Upper lobe of right lung (tissue), 1 donor: ENCODE data around the gene IER2. TPM values are rescaled to one million over a fixed set of nuclear protein-coding genes. Genes with fewer than 3 reads are reported as not detected.

Experiments
- ATAC-seq: fragments of 200-7000 bp; cut with Tn5 transposase; one replicate; pipeline ENCODE4 v1.9.1; 2020; ENCODE audit warnings: mild to moderate bottlenecking, moderate library complexity
- DNase-seq: peaks from one replicate; pipeline ENCODE4 v3.0.0-alpha.2; 2020
- H3K27ac ChIP-seq: fragments of 200-600 bp; one replicate; pipeline ENCODE4 v1.8.0; 2022
- H3K27me3 ChIP-seq: fragments of 200-600 bp; one replicate; pipeline ENCODE4 v1.8.0; 2022; ENCODE audit warnings: mild to moderate bottlenecking
- H3K36me3 ChIP-seq: fragments of 200-600 bp; one replicate; pipeline ENCODE4 v1.8.0; 2022
- H3K4me1 ChIP-seq: fragments of 200-600 bp; one replicate; pipeline ENCODE4 v1.8.0; 2022
- H3K4me3 ChIP-seq: fragments of 200-600 bp; one replicate; pipeline ENCODE4 v1.8.0; 2022; ENCODE audit warnings: mild to moderate bottlenecking
- H3K9me3 ChIP-seq: fragments of 200-600 bp; one replicate; pipeline ENCODE4 v1.8.0; 2022
- intact Hi-C: fragments of 100-400 bp; cut with DNase I; formaldehyde crosslinking; loops from one replicate; pipeline ENCODE4 v1.11.0; 2022
- total RNA-seq: library from RNA; stranded (reverse); fragmentation: NEBNext Ultra II Directional; extraction: Animal tissue kit (Norgen Biotek cat#: 25700); gene quantifications from one replicate; pipeline ENCODE4 v1.2.1, GENCODE V29; 2021
- TF ChIP-seq, protein P1 (sequence below): fragments of 200-600 bp; IDR thresholded peaks from one replicate; pipeline ENCODE4 v1.8.0; 2022; ENCODE audit warnings: antibody characterized with exemption
- donor health status: DM: no; HTN: yes; CAD: no; lungs with severe emphysema.

Gene IER2
- total RNA-seq, 1 donor from 2014 or later = 104 TPM

DNA sequence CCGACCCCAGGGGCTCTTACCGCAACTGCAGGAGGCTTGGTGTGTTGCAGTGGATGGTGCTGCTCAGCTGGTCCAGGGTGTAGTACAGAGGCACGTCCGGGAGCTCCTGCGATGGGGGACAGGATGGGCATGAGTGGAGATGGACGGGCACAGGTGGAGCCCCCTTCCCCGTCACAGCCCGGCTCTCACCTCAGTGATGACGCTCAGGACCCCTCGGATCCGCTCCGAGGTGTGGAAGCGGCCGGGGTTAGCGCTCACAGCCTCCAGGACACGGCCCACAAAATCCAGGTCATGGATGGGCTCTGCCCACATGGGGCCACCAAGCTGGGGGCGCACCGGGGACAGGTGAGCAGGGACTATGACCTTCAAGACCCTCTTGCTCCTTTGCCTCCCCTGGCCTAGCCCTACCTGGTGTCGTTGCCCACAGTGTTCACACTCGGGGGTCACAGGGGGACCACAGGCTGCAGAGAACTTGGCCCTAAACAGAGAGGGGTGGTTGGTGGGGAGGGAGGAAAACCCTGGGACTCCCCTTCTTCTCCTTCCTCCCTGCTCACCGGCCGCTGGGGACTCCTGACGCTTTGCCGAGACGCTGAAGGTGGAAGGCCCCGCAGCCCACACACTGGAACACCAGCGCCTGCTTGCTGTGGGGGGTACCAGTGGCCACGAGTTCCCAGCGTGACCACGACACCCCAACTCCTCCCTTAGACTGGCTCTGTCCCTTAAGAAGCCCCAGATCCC is 40.7 kb upstream of the IER2 start:
- TF ChIP-seq, protein P1, sequence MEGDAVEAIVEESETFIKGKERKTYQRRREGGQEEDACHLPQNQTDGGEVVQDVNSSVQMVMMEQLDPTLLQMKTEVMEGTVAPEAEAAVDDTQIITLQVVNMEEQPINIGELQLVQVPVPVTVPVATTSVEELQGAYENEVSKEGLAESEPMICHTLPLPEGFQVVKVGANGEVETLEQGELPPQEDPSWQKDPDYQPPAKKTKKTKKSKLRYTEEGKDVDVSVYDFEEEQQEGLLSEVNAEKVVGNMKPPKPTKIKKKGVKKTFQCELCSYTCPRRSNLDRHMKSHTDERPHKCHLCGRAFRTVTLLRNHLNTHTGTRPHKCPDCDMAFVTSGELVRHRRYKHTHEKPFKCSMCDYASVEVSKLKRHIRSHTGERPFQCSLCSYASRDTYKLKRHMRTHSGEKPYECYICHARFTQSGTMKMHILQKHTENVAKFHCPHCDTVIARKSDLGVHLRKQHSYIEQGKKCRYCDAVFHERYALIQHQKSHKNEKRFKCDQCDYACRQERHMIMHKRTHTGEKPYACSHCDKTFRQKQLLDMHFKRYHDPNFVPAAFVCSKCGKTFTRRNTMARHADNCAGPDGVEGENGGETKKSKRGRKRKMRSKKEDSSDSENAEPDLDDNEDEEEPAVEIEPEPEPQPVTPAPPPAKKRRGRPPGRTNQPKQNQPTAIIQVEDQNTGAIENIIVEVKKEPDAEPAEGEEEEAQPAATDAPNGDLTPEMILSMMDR = no peak
- Histone ChIP-seq H3K27ac (no peak overlapping the region), H3K9me3 (no peaks in the 10 kb centered on the region), H3K36me3 (peaks cover 40% of the 10 kb centered on the region), H3K4me1 (peaks cover 3% of the 10 kb centered on the region), H3K27me3 (no peaks in the 10 kb centered on the region), H3K4me3 (no peak overlapping the region)
- ATAC-seq (no peak), DNase-seq (no peak)
- intact Hi-C loops = no loop called here

DNA sequence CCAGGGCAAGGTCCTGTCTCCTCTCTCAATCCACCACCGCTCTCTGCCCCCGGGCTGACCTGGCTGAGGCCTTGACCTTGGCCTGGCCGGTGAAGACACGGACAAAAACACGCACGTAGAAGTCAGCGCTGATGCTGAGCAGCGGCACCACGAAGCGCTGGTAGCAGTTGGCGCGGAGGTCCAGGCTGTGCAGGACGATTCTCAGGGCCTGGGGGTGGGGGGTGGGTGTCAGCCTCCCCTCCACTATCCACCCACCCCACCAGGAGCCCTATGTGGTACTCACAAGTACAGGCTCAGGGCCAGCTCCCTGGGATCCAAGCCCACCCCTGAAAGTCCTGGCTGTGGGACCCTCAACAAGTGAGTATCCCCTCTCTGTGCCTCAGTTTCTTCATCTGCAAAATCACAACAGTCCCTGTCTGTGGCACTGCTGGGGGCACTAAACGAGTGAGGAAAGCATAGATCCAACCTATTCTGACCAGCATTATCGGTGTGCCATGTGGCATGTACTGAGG is 40.1 kb upstream of the IER2 start:
- Histone ChIP-seq H3K27me3 (no peaks in the 10 kb centered on the region), H3K9me3 (no peaks in the 10 kb centered on the region), H3K4me1 (no peaks in the 10 kb centered on the region), H3K27ac (no peak overlapping the region), H3K4me3 (no peak overlapping the region), H3K36me3 (peaks cover 46% of the 10 kb centered on the region)
- ATAC-seq = no peak
- TF ChIP-seq, protein P1 = no peak
- intact Hi-C loops = no loop called here
- no peak for DNase-seq

DNA sequence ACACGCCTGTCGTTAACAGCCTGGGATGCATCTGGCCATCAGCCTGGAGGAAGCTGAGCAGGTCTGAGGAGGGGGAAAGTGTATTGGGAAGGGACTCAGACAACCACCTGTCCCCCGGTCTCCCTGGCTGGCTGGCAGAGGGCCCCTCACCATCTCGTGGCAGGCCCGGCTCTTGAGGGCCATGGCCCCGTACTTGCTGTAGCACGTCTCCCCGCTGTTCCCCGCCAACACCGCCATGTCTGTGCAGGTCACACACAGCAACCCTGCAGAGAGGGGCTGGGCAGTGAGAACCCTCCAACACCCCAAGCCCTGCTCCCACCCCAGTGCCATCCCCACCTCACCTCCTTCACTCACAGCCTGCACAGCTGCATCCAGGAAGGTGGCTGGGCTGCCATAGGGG is 37.7 kb upstream of the IER2 start:
- Histone ChIP-seq H3K9me3 (no peaks in the 10 kb centered on the region), H3K4me1 (peaks cover 12% of the 10 kb centered on the region), H3K27ac (no peak overlapping the region), H3K27me3 (no peaks in the 10 kb centered on the region), H3K4me3 (no peak overlapping the region), H3K36me3 (peaks cover 42% of the 10 kb centered on the region)
- intact Hi-C loops = no loop called here
- no peak for ATAC-seq
- TF ChIP-seq, protein P1 = no peak
- no peak for DNase-seq

DNA sequence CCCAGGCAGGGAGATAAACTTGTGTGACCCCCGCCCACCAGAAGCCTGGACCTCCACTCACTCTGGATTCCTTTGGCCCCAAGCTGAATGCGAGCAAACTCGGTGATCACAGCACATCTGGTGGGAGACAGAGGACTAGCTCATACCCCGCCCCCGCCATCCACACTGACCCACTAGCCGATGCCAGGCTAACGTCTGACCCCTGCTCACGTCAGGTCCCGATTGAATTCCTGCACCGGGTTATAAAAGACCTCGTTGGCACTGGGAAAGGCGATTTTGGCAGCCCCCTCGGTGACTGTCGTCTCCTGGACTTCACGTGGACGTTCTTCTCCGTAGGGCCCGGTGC is 34.3 kb upstream of the IER2 start:
- Histone ChIP-seq H3K9me3 (no peaks in the 10 kb centered on the region), H3K36me3 (peaks cover 28% of the 10 kb centered on the region), H3K27me3 (no peaks in the 10 kb centered on the region), H3K4me3 (peak overlapping the region; percentile 92), H3K4me1 (peaks cover 35% of the 10 kb centered on the region), H3K27ac (peak overlapping the region; percentile 68)
- no peak for DNase-seq
- intact Hi-C loops = no loop called here
- TF ChIP-seq, protein P1 = no peak
- ATAC-seq = no peak

DNA sequence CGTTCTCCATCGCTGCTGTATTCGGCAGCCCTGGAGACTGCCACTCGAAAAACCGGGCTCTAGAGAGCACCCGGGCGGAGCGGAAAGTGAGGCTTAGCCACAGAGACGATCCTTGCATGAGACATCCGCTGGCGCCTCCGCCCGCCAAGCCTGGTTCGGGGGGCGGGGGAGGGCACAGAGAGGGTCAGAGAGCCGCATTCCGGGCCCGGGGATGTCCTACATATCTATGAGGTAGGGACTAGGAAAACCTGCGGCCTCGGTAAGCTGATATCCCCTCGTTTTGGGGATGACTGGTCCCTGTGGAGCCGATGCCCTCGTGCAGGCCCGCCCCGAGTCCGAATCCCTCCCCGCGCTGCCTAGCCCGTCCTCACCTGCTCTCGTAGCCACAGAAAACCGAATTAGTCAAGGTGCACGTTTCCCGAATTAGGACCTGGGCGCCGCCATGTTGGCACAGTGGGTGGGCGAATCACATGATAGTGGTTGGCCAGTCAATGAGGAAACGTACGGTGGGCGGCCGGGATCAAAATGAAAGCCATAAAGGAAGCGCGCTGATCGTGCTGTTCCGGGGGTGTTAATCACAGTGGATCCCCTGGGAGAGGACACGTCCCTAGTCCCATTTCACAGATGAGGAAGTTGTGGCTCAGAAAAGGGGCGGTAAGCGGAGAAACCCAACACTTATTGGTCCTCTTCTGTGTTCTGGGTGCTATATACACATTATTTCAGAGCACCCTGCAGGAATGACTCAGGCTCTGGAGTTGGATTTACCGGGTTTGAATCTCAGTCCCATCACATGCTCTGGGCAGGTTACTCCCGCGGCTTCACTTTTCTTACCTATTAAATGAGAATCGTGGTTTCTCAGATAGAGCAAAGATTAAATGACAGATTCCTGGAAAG is 33.7 kb upstream of the IER2 start, which contains the start of gene TRMT1:
TRMT1 (minus strand) TSS at position 459 of the 894 bp plus-strand sequence; CDS start at position 118, 341 bp downstream.
- ATAC-seq = peak; percentile 84
- Histone ChIP-seq H3K27ac (peak within 1 kb of the TSS; percentile 68), H3K9me3 (no peaks in the 10 kb centered on the region), H3K4me1 (peaks cover 35% of the 10 kb centered on the region), H3K27me3 (no peaks in the 10 kb centered on the region), H3K36me3 (peaks cover 28% of the 10 kb centered on the region), H3K4me3 (peak within 1 kb of the TSS; percentile 92)
- intact Hi-C loops = no loop called here
- TF ChIP-seq, protein P1 = no peak
- DNase-seq = peak; percentile 95
